HG02678 (cell line): ENCODE results near the gene CALML4.
"Not testable (repeated sequence)": the region's sequence is repeated elsewhere in the genome, so short reads cannot be mapped to it uniquely, and the experiment has no call there.

Experiments used
- ATAC-seq: cut with Tn5 transposase; IDR thresholded peaks from one replicate; pipeline ENCODE4 v1.9.1; 2021; ENCODE audit warnings: mild to moderate bottlenecking, moderate library complexity; ENCODE audit not compliant: unreplicated experiment

CALML4 gene

DNA sequence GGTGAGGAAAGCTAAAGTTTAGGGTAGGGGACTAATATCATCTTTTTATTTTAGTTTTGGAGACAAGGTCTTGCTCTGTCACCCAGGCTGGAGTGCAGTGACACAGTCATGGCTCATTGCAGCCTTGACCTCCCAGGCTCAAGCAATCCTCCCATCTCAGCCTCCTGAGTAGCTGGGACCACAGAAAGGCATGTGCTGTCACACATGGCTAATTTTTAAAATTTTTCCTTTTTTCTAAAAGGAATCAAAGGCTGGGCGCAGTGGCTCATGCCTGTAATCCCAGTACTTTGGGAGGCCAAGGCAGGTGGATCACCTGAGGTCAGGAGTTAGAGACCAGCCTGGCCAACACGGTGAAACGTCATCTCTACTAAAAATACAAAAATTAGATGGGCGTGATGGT is 20.3 kb upstream of the CALML4 start:
- ATAC-seq, result not testable (repeated sequence)

DNA sequence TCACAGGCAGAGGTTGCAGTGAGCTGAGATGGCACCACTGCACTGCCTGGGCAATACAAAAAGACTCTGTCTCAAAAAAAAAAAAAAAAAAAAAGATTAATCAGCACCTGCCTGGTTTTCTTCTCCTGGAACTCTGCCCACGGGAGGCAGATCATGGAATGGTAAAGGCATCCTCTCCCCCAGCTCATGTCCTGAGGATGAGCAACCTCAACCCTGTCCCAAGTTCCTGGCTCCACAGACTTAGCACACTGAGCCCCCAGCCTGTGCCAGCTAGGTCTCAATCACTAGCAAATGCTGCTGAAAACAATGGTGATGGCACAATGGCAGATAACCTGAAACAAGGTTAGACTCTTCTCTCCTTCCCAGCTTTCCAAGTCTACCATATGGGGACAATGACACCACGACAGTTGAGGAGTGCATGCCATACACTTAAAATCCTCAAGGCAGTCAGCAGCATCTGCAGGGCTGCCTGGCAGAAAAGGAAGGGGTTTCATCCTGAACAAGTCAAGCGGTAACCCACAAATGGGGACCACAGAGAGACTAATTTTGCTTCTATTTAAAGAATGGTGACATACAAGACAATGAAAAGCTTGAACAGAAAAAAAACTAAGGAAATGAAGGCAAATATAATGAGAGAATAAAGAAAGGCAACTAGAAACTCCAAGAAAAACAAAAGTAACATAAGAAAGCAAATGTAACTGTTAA is 19.6 kb upstream of the CALML4 start:
- ATAC-seq, result no peak

DNA sequence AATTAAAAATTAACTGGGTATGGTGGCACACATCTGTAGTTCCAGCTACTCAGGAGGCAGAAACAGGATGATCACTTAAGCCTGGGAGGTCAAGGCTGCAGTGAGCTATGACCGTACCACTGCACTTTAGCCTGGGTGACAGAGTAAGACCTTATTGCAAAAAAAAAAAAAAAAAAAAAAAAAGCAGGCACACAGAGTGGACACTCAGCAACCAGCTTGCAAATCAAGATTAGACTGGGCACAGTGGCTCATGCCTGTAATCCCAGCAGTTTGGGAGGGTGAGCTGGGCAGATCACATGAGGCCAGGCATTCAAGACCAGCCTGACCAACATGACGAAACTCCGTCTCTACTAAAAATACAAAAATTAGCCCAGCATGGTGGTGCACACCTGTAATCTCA is 19.0 kb upstream of the CALML4 start:
- ATAC-seq, result no peak

DNA sequence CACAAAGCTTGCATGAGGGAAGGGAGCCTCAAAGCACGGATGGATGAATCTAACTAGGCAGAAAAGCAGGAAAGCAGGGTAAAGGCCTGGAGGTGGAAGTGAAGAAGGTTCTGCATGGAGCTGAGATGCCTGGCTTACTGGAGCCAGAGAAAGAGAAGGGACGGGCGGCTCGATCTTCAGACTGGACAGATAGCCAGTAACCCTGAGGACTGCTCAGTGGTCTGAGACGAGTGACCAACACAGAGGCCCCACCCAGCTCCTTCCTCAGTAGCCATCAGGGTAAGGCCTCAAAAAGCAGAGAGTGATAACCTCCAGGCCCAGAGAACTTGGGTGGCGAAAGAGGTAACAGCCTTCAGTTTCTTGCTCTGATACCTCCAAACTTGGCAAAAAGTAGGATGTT is 18.0 kb upstream of the CALML4 start:
- ATAC-seq, result no peak

DNA sequence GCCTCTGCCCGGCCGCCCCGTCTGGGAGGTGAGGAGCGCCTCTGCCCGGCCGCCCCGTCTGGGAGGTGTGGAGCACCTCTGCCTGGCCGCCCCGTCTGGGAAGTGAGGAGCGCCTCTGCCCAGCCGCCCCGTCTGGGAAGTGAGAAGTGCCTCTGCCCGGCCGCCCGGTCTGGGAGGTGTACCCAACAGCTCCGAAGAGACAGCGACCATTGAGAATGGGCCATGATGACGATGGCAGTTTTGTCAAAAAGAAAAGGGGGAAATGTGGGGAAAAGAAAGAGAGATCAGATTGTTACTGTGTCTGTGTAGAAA is 17.3 kb upstream of the CALML4 start:
- ATAC-seq, result not testable (repeated sequence)

DNA sequence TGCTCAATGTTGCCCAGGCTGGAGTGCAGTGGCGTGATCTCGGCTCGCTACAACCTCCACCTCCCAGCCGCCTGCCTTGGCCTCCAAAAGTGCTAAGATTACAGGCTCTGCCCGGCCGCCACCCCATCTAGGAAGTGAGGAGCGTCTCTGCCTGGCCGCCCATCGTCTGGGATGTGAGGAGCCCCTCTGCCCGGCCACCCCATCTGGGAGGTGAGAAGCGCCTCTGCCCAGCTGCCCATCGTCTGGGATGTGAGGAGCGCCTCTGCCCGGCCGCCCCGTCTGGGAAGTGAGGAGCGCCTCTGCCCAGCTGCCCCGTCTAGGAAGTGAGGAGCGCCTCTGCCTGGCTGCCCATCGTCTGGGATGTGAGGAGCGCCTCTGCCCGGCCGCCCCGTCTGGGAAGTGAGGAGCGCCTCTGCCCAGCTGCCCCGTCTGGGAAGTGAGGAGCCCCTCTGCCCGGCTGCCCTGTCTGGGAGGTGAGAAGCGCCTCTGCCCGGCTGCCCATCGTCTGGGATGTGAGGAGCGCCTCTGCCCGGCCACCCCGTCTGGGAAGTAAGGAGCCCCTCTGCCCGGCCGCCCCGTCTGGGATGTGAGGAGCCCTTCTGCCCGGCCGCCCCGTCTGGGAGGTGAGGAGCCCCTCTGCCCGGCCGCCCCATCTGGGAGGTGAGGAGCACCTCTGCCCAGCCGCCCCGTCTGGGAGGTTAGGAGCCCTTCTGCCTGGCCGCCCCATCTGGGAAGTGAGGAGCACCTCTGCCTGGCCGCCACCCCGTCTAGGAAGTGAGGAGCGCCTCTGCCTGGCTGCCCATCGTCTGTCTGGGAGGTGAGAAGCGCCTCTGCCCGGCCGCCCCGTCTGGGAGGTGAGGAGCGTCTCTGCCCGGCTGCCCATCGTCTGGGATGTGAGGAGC is 16.6 kb upstream of the CALML4 start:
- ATAC-seq, result not testable (repeated sequence)

DNA sequence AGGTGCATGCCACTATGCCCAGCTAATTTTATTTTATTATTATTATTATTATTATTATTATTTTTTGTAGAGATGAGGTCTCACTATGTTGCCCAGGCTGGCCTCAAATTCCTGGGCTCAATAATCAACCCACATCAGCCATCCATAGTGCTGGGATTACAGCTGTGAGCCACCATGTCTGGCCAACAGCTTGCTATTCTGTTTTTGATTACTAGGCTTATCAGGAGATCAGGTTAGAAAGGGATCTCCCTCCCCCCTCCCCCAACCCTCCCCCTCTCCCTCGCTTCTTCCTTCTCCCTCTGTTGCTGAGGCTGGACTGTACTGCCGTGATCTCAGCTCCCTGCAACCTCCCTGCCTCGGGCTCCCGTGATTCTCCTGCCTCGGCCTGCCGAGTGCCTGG is 15.8 kb upstream of the CALML4 start:
- ATAC-seq, result no peak

DNA sequence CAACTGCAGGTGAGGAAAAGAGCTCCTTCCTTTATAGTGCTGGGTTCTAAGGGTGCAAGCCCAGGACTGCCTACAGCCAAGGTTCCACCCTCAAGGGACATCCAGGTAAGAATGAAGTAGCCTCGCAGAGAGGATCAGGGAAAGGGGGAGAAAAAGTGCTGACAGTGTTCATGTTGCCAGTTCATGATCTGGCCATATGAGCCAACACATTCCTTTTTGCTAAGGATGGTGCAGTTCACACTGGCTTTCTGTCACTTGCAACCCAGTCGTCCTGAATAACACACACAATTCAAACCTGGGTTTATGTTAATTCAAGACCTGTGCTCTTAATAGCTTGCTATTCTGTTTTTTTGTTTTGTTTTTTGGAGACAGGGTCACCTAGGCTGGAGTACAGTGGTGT is 15.4 kb upstream of the CALML4 start:
- ATAC-seq, result no peak

DNA sequence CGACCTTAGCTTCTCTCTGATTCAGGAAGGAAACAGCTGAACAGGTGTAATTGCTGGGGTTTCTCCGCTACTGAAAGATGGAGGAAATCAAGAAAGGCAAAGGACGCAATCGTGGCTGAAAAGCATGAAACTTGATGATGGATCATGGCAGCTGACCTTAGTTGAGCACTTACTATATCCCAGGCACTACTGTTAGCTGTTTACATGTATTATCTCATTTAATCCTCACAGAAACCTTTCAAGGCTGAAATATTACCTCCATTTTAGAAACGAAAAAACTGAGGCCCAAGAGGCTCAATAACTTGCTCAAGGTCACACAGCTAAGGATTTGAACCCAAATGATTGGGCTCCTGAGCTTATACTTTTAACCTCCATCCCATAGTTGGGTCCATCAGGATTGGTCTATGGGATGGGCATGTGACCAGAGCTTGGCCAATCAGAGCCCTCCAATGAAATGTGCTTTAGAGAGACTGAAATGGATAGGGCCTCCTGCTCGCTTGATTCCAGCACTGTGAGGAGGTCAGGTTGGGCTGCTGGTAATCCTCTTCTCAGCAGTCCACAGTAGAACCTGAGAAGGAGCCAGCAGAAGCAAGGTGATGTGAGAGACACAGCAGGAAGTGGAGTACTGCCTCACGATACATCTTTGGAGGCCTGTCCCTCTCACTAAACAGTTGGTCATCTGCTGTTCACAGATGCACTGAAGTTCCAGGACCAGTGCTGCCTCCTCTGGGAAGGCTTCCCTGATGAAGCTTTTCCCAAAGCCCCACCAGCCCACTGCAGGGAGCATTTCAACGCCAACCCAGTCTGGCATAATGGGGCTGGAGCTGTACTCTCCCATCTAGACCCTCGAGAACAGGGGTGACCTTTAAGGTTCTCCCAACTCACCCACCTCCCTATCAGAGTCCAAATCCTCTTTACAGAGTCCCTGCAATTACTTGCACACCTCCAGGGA is 14.0 kb upstream of the CALML4 start:
- ATAC-seq, result no peak

DNA sequence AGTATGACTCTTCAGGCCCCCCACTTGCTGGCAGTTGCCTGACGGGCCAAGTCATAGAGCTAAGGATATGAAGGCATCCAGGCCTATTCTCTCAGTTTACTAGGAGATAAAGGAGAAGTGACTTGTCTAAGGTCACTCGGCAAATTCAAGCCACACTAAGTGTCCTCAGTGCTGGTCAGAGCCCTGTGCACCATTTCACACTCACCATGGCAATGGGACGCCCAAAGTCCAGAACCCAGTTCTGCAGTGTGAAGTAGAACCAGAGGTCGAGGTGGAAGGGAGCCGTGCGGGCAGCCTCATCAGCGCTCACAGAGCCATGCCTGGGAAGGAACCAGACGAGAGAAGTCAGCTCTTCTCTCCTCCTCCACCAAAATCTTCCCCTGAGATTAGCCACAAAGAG is 13.2 kb upstream of the CALML4 start:
- ATAC-seq, result no peak

DNA sequence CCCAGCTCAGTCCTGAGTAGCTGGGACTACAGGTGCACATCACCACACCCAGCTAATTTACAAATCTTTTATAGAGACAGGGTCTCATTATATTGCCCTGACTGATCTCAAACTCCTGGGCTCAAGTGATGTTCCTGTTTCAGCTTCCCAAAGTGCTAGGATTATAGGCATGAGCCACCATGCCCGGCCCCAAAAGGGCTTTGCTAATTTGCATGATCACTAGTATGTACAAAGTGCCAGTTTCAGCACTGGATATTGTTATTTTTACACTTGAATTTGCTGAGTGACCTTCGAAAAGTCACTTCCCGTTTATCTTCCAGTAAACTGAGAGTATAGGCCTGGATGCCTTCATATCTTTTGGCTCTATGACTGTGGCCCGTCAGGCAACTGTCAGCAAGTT is 12.2 kb upstream of the CALML4 start:
- no peak for ATAC-seq

DNA sequence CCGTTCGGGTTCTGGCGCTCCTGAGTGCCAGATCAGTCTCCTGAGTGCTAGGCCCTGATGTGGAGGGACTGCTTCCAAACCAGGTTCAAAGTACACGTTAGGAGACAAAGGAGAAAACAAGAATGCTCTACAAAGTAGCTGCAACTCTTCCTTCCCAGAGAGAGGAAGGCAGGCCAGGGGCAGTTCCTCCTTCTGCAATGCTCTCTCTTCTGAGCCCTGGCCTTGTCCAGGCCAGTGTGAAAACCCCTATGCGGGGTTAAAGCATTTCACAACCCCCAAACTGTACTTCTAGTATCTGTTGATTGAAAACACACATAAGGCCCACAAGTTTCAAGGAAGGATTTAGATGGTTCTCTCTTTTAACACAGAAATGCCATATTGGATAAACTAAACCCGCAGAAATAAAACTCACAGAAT is 9.7 kb upstream of the CALML4 start:
- no peak for ATAC-seq

DNA sequence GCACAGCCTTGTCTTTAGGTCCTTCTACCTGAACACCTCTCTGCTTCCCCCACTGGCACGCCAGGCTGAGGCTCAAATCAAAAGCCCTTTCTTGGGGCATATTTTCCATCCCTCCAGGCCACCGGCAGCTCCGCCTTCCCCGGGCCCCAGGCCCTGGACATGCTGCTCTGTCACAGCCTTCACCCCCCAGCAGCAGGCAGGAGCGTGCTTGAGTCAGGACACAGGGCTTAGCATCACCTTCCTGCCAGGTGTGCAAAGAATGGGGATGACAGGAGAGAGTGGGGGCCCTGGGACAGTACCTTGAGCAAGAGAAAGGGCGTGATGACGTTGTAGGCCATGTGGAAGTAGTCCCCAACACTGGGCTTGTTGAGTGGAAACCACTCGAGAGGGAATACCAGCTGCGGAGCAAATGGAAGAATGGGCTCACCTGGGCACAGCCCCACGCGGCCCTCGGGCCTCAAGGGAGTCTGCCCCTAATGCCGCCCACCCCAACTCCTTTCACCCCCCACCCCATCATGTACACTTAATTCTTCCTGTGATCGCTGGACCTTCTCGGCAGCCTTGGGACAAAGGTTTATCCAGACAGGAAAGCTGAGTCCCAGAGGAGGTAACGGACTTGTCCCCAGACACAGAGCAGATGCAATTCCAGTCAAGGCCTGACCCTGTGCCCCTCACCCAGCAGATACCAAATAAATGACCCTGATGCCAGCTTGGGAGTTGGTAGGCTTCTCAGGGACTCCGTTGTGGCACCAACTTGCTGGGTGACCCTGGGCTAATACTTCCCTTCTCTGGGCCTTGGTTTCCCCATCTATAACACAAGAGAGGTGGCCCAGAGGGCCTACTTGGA is 9.1 kb upstream of the CALML4 start:
- ATAC-seq, result no peak

DNA sequence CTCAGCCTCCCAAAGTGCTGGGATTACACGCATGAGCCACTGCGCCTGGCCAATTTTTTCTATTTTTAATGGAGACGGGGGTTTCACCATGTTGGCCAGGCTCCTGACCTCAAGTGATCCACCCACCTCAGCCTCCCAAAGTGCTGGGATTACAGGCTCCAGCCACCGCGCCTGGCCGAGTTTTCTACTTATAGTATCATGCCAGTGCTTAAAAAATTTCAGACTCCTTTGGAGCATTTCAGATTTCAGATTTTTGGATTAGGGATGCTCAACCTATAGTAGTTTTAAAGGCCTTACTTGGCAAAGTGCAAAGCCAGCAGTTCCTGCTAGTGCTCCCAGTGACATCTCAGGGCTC is 8.3 kb upstream of the CALML4 start:
- ATAC-seq, result not testable (repeated sequence)

DNA sequence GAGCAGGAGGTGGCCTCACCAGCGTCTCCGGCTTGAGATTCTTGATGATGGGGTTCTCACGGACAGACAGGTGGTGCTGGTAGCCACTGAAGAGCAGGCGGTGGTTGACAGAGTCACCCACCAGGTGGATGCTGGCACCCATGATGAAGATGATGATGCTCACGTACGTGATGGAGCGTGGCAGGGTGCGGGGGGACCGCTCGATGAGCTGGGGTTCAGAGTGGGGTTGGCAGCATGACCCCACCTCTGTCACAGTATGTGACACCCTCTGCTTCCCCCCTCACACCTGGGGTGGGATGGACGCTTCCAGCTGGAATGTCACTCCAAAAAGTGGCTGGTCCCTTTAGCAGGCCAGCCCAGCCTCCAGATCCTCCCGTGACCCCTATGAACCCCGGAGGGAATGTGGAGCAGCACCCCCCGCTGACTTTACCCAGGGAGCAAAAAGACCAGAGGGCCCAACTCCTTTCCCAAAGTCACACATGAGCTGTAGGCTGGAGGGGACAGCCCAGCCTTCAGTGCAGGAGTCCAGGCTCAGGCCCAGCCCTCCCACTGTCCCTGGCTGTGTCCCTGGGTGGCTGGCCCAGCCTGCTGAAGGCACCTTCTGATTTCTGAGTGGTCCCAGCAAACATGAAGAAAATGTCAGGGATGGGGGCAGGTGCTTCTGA is 6.7 kb upstream of the CALML4 start:
- ATAC-seq, result no peak

DNA sequence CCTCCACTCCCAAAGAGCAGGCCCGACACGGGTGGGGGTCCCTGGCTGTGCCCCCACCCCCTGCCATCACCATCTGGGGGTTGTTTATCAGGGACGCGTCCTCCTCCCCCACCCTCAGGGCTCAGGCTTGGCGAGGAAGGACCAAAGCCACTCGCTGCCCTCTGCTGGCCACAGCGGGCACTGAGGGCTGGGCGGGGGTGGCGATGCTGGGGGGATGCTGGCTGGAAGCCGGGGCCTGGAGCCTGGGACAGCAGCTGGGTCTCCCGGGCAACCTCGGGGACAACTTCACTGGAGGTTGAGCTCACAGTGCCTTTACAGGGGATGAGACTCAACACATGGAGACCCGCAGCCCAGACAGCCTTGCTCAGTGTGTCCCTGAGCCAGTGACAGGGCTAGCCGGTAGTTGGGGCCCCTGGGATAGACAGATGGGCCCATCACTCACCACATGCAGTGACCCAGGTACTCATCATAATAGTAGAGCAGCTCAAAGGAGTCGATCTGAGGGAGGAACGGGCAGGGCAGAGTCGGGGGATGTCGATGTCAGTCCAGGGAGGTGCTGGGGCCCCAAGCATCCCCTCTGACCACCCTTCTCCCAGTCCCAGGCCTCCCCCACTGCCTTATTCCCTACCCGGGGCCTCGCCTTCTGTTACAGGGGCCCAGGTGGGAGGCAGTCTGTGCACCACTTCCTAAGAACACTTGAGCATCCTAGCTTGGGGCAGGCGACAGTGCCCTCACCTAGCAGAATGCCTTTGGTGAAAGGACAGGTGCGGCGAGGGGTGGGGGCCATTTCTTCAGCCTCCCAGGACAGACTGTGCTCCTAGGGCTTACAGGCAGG is 5.9 kb upstream of the CALML4 start:
- no peak for ATAC-seq

DNA sequence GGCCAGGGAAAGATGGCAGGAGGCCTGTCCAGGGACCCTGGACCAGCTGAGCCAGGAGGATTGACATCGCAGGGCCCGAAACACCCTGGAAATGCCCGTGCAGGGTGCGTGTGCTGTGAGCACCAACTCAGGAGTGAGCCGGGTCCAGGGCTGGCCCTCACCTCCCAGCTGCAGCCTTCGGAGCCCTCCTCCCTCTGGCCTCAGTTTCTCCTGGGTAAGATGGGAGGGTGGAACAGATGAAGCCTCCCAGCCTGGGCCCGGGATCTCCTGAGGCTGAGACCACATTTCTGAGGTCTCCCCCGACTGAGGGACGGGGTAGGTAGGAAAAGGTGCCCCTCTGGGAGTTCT is 5.3 kb upstream of the CALML4 start:
- no peak for ATAC-seq

DNA sequence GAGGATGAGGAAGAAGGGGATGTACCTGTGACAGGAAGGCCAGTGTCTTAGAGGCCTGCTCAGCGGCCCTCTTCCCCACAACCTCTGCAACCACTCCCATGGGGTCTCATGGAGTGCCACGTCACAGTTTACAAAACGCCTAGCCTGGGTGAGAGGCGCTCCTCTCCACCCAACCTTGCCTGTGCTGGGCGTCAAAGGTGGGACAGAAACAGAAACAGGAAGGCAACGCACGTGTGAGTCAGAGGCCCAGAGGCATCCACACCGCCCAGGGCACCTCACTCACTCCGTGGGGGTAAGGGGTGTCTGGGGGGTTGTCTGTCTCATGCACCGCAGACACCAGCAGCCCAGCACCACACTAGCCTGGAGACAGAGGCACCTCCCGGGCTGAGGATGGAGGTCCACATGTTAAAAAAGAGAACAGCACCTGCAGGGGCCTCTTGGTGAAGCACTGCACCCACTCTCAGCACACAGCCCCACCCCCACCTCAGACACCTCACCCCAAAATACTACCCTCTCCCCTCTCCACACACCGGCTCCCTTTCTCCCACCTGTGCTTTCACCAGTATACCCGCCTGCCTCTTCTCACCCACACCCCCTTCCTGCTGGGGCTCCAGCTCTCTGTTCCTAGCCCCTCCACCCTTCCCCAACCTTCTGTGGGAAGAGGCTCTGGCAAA is 4.7 kb upstream of the CALML4 start:
- no peak for ATAC-seq

DNA sequence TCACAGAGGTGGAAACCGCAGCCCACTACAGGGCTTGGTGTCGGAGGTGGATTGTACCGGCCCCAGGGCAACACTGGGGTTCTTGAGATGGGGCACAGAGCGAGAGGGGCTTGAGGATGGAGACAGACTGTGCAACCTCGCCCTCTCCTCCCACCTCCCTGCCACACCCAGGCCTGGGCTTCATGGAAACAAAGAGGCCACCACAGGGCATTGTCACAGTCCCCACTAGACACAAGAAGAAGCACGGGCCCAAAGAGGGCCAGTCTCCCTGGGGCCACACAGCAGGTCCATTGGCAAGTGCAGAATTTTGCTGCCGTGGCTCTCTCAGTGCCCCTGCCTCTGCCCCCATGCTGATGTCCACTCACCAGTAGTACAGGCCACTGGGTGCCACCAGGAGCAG is 4.1 kb upstream of the CALML4 start:
- ATAC-seq, result no peak
